Chondrocyte (in vitro differentiated cells): ENCODE measurements around the gene RTN4RL1. TPM values are rescaled to one million over a fixed set of nuclear protein-coding genes. Genes with fewer than 3 reads are reported as not detected.
"Not testable (repeated sequence)": the region's sequence is repeated elsewhere in the genome, so short reads cannot be mapped to it uniquely, and the experiment has no call there.

Experiments used
- DNase-seq: peaks from one replicate; pipeline ENCODE4 v3.0.0; 2021; ENCODE audit warnings: mixed read lengths, low spot score
- H3K27ac Mint-ChIP-seq: one replicate; pipeline ENCODE4 v1.8.0; 2021; ENCODE audit warnings: mild to moderate bottlenecking, moderate library complexity, mixed read lengths; ENCODE audit not compliant: unreplicated experiment
- H3K27me3 Mint-ChIP-seq: 2 replicates; pipeline ENCODE4 v1.8.0; 2021; ENCODE audit warnings: low read depth, mixed read lengths
- H3K36me3 Mint-ChIP-seq: 2 replicates; pipeline ENCODE4 v1.8.0; 2021; ENCODE audit warnings: low read depth, mixed read lengths
- H3K4me1 Mint-ChIP-seq: 2 replicates; pipeline ENCODE4 v1.8.0; 2021; ENCODE audit warnings: low read depth, mild to moderate bottlenecking, mixed read lengths
- H3K4me3 Mint-ChIP-seq: one replicate; pipeline ENCODE4 v1.8.0; 2021; ENCODE audit warnings: mild to moderate bottlenecking, moderate library complexity, mixed read lengths; ENCODE audit not compliant: unreplicated experiment
- H3K9me3 Mint-ChIP-seq: 2 replicates; pipeline ENCODE4 v1.8.0; 2021; ENCODE audit warnings: low read depth, mixed read lengths
- CTCF ChIP-seq: fragments of 200-600 bp; sonication (generic); IDR thresholded peaks from 2 replicates; pipeline ENCODE4 v1.5.0; 2021; ENCODE audit warnings: antibody characterized with exemption, mild to moderate bottlenecking, moderate library complexity
- total RNA-seq: library from RNA; stranded (reverse); gene quantifications from 3 replicates; pipeline ENCODE4 v1.2.1, GENCODE V29; 2021

The RTN4RL1 gene
- total RNA-seq, 1 donor from 2014 or later: 0.47 TPM

- no peaks in the 10 kb centered on the region for H3K36me3 Mint-ChIP-seq
- peaks cover 37% of the 10 kb centered on the region for H3K4me1 Mint-ChIP-seq
These were observed 11.2 kb downstream of the RTN4RL1 start for GRCh38 chr17:2013994-2014317.

GRCh38 chr17:2013220-2013993 lies 11.7 kb downstream of the RTN4RL1 start:
- peak overlapping the region; percentile 23 for H3K27ac Mint-ChIP-seq
- H3K27me3 Mint-ChIP-seq: peaks cover 12% of the 10 kb centered on the region
- H3K9me3 Mint-ChIP-seq, H3K36me3 Mint-ChIP-seq, H3K4me3 Mint-ChIP-seq, DNase-seq: not testable (repeated sequence)
- H3K4me1 Mint-ChIP-seq: peaks cover 37% of the 10 kb centered on the region

More at GRCh38 chr17:2013994-2014317, 11.2 kb downstream of the RTN4RL1 start:
- no peak for TF ChIP-seq CTCF
- no peaks in the 10 kb centered on the region for H3K9me3 Mint-ChIP-seq
- no peak overlapping the region for H3K4me3 Mint-ChIP-seq
- H3K27me3 Mint-ChIP-seq: peaks cover 18% of the 10 kb centered on the region
- H3K27ac Mint-ChIP-seq: no peak overlapping the region
- DNase-seq: no peak

DNA sequence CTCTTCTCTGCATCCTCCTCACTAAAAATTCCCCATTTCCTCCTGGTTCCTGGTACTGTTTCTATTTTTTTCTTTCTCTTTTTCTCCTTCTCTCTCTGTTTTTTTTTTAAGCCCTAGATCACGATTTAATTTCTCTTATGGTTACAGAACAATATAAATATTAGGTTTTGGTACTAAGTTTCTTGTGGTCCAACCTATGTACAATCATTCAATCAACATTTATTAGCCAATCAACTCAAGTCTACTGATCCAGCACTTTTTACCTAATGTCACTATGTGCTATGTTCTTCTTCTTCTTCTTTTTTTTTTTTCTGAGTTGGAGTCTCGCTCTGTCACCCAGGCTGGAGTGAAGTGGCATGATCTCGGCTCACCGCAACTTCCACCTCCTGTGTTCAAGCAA lies 12.6 kb downstream of the RTN4RL1 start:
- no peak for TF ChIP-seq CTCF
- H3K4me1 Mint-ChIP-seq: peaks cover 37% of the 10 kb centered on the region
- H3K36me3 Mint-ChIP-seq: no peaks in the 10 kb centered on the region
- H3K4me3 Mint-ChIP-seq: no peak overlapping the region
- DNase-seq: no peak
- H3K27ac Mint-ChIP-seq: peak overlapping the region; percentile 90
- no peaks in the 10 kb centered on the region for H3K9me3 Mint-ChIP-seq
- peaks cover 4% of the 10 kb centered on the region for H3K27me3 Mint-ChIP-seq

DNA sequence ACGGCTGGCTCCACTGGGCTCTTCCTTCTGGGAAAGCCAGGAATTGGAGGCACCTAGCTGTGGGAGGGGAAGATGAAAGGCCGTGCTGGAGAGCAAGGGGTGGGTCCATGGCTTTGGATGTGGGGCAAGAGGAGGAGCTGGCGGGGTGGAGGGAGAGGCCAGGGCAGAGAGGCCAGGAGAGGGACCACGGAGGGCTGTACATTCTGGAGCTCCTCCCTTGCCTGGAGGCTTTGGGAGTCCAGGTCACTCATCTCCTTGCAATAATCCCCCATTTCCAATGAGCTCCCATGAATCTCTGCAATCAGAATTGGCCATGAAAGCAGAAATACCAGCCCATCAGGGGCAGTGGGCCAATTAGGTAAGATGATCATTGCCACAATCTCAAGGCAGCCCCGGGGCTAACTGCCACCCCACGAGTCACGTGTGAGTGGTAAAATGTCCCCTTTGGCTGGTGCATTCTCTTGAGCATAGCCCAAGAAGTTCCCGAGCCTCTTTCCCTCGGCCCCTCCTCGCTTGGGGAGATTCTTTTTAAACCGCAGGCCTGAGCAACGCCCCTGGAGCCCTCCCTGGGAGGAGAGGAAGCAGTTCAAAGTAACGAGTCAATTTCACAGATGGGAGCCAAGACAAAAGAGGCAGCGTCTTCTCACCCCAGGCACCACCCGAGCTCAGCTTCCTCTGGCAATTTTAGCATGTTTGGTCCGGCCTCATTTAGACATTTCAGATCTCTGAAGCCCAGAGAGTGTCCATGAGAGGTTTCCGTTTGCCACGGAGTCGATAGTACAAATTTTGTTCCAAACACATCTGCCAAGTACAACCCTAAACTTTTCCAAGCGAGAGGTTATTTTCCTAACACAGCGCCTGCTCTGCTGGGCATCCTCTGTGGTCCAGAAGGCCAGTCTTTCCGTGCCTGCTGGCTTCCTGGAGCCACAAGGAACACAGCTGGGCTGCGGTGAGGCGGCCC lies 13.4 kb downstream of the RTN4RL1 start:
- peak overlapping the region; percentile 36 for H3K4me3 Mint-ChIP-seq
- H3K27me3 Mint-ChIP-seq: peaks cover under 1% of the 10 kb centered on the region
- DNase-seq: no peak
- TF ChIP-seq CTCF: no peak
- no peaks in the 10 kb centered on the region for H3K36me3 Mint-ChIP-seq
- H3K4me1 Mint-ChIP-seq: peaks cover 37% of the 10 kb centered on the region
- H3K9me3 Mint-ChIP-seq: no peaks in the 10 kb centered on the region
- peak overlapping the region; percentile 90 for H3K27ac Mint-ChIP-seq

DNA sequence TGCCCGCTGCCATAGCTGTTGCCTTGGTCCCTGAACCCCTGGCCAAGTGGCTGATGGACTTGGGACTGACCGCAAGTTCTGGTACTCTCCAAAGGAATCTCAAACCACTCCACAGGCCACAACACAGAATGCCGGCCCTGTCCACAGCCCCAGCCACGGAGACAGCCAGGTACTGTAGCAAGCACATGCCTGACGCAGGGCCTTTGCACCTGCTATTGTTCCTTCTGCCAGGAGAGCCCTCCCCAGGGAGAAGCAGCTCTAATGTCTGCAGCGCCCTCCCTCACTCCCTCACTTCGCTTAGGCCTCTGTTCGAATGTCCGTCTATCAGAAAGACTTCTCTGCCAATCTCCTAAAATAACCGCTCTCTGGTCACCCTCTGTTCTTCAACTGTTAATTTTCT lies 15.4 kb downstream of the RTN4RL1 start:
- no peak for TF ChIP-seq CTCF
- Mint-ChIP-seq H3K36me3 (no peaks in the 10 kb centered on the region), H3K4me3 (no peak overlapping the region), H3K27me3 (no peaks in the 10 kb centered on the region), H3K27ac (no peak overlapping the region), H3K4me1 (peaks cover 34% of the 10 kb centered on the region), H3K9me3 (no peaks in the 10 kb centered on the region)
- no peak for DNase-seq
